Immature natural killer cell (primary cell): ENCODE results near the gene IRF2BP2. TPM values are rescaled to one million over a fixed set of nuclear protein-coding genes. Genes with fewer than 3 reads are reported as not detected.

ENCODE experiments used
- DNase-seq, 3 donors: peaks; one replicate each; pipeline ENCODE4 v3.0.0; 2022; ENCODE audit warnings: mixed read lengths in 1 of 3
- H3K27ac Mint-ChIP-seq, 6 donors: one replicate each; pipeline ENCODE4 v1.8.0; 2020; ENCODE audit warnings: mixed read lengths in 6 of 6, mild to moderate bottlenecking in 5 of 6, inconsistent platforms in 4 of 6, moderate library complexity in 3 of 6
- H3K27me3 Mint-ChIP-seq, 3 donors: one replicate each; pipeline ENCODE4 v1.8.0; 2020 to 2021; ENCODE audit warnings: low read depth in 3 of 3, mild to moderate bottlenecking in 3 of 3, mixed read lengths in 3 of 3, moderate library complexity in 3 of 3, inconsistent platforms in 1 of 3
- H3K36me3 Mint-ChIP-seq, 3 donors: one replicate each; pipeline ENCODE4 v1.8.0; 2020; ENCODE audit warnings: mixed read lengths in 3 of 3, inconsistent platforms in 2 of 3, mild to moderate bottlenecking in 2 of 3
- H3K4me1 Mint-ChIP-seq, 2 donors: one replicate each; pipeline ENCODE4 v1.8.0; 2020; ENCODE audit warnings: inconsistent platforms in 2 of 2, mild to moderate bottlenecking in 2 of 2, mixed read lengths in 2 of 2, moderate library complexity in 1 of 2
- H3K4me3 Mint-ChIP-seq, 5 donors: one replicate each; pipeline ENCODE4 v1.8.0; 2020; ENCODE audit warnings: mild to moderate bottlenecking in 5 of 5, mixed read lengths in 5 of 5, inconsistent platforms in 3 of 5, moderate library complexity in 3 of 5
- H3K9me3 Mint-ChIP-seq, 6 donors: one replicate each; pipeline ENCODE4 v1.8.0; 2020; ENCODE audit warnings: mild to moderate bottlenecking in 6 of 6, mixed read lengths in 6 of 6, inconsistent platforms in 4 of 6, moderate library complexity in 3 of 6
- polyA plus RNA-seq, 3 donors: library from polyadenylated mRNA; unstranded; fragments of 300-500 nt; fragmentation: Illumina TruSeq; gene quantifications; one replicate each; pipeline ENCODE4 v1.2.3, GENCODE V29; 2021

The IRF2BP2 gene
- polyA plus RNA-seq, 3 donors from 2014 or later = 19.1 to 28.2 (median 26.4) TPM

DNA sequence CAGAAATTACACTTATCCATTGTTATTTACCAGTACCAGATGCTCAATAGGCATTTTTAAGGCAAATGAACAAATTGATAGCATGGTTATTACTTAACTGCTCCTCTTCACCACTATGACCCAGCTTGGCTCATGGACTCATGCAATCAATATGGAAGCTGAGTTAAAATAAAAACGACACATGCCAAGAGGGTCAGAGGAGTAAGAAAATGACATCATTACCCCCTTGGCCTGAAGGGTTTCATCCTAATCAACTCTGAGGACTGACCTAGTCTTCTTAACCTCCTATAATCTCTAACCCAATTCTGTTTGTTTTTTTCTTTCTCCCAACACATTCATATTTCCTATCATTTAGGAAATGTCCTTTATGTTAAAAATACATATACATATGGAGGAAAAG is 41.6 kb downstream of the IRF2BP2 start:
- Mint-ChIP-seq H3K27me3 (no peaks in the 10 kb centered on the region), H3K36me3 (no peaks in the 10 kb centered on the region), H3K4me3 (no peak overlapping the region), H3K27ac (no peak overlapping the region), H3K4me1 (no peaks in the 10 kb centered on the region), H3K9me3 (peaks cover 0 to 2% (median 0%) of the 10 kb centered on the region in 6 donors)
- DNase-seq = no peak

DNA sequence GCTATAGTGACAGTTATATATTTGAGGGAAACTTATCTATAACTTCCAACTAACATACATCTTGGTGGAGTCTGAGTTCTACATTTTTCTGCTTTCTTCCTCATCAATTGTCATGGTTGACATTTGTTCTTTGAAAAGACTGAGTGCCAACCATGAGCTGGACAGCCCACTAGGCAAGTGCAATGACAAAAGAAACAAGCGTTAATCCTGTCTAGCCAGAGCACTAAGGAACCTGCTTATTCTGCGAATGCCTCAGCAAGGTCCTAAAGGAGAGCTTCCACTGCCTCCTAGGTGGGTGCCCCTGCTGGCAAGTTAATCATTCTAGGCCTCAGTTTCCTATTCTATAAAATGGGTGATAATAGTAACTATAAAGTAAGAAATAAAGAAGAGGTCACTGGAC is 44.8 kb downstream of the IRF2BP2 start:
- no peak overlapping the region for H3K27ac Mint-ChIP-seq
- no peak overlapping the region for H3K4me3 Mint-ChIP-seq
- H3K36me3 Mint-ChIP-seq = no peaks in the 10 kb centered on the region
- DNase-seq = no peak
- H3K9me3 Mint-ChIP-seq = peaks cover 0 to 2% (median 0%) of the 10 kb centered on the region in 6 donors
- H3K27me3 Mint-ChIP-seq = no peaks in the 10 kb centered on the region
- no peaks in the 10 kb centered on the region for H3K4me1 Mint-ChIP-seq

DNA sequence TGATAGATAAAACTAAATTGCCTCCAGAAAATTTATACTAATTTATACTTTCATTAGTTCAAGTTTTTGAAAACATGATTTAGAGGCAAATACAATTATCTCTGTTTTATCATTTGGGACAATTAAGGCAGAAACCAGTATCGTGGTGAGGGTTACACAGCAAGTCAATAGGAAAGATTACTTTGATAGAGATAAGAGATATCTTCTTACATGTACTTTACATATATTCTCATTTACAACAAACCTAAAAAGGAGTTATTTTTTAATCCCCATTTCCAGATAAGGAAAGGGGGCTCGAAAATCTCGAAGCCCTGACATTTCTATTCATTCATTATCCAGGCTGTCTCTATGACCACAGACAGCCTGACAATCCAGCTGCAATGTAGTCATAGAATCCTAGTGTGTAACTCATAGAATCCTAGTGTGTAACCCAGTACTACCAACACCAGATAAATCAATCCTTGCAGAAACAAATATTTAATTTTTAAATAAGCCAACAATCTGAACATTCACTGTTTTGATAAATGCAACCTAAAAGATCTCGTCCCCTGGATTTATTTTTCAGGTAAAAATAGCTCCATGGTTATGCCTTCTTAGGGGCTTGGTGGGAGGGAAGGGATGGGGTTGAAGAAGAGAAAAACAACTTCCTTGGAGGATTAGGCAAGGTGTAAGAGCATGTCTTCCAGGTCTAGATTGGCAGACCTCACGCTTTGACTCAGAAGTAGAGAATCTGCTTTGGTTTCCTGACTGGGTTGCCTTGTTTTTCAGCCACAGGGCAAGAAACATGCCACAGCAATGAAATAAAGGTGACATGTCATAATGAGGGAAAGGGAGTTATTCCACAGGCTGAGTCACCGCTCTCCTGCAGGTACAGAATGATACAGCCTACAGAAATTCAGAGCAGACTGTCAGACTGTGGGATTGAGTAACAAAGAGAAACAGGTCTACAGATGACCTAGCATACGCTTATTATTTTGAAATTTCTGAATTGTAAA is 45.6 kb downstream of the IRF2BP2 start:
- Mint-ChIP-seq H3K9me3 (peaks cover 0 to 2% (median 0%) of the 10 kb centered on the region in 6 donors), H3K4me1 (no peaks in the 10 kb centered on the region), H3K27me3 (no peaks in the 10 kb centered on the region), H3K27ac (no peak overlapping the region), H3K36me3 (no peaks in the 10 kb centered on the region), H3K4me3 (no peak overlapping the region)
- DNase-seq = no peak

DNA sequence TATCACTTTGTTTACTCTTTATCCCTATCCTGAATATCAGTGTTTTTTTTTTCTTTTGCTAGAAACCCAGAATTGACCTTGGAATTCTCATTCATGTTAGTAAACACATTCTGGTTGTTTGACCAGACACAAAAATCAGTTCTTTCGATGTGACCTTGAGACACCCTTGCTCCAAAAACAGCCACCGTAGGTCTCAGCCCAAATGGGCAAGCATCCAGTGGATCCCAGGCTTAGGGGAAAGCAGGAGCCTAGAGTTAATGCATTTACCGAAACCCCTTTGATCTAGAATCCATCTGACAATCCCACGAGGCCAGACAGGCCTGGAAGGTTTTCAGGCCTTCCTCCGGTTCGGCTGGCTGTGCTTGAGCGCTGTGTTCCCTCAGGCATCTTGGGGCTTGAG is 47.6 kb downstream of the IRF2BP2 start:
- H3K27ac Mint-ChIP-seq = no peak overlapping the region
- H3K27me3 Mint-ChIP-seq = no peaks in the 10 kb centered on the region
- no peaks in the 10 kb centered on the region for H3K4me1 Mint-ChIP-seq
- no peak for DNase-seq
- no peak overlapping the region for H3K4me3 Mint-ChIP-seq
- peaks cover 0 to 2% (median 0%) of the 10 kb centered on the region in 6 donors for H3K9me3 Mint-ChIP-seq
- H3K36me3 Mint-ChIP-seq = no peaks in the 10 kb centered on the region

DNA sequence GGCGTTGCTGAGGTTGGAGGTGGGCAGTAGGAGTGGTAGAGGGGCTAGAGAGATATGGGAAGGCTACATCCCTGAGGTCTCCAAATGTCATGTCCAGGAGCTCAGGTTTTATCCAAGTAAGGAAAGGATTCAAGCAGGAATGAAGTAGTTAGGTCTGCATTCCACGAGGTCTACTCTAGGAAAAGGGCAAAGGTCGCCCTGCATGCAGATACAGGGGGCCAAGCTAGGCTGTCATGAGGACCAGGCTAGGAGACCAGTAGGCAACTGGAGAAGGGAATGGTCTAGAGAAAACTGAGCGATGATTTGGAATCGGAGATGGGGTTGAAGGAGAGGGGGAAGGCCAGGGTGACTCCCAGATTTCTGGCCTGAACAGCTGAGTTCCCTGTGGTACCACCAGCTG is 48.7 kb downstream of the IRF2BP2 start:
- H3K4me3 Mint-ChIP-seq = no peak overlapping the region
- H3K4me1 Mint-ChIP-seq = no peaks in the 10 kb centered on the region
- H3K27me3 Mint-ChIP-seq = no peaks in the 10 kb centered on the region
- H3K36me3 Mint-ChIP-seq = no peaks in the 10 kb centered on the region
- H3K27ac Mint-ChIP-seq = no peak overlapping the region
- no peaks in the 10 kb centered on the region for H3K9me3 Mint-ChIP-seq
- no peak for DNase-seq

DNA sequence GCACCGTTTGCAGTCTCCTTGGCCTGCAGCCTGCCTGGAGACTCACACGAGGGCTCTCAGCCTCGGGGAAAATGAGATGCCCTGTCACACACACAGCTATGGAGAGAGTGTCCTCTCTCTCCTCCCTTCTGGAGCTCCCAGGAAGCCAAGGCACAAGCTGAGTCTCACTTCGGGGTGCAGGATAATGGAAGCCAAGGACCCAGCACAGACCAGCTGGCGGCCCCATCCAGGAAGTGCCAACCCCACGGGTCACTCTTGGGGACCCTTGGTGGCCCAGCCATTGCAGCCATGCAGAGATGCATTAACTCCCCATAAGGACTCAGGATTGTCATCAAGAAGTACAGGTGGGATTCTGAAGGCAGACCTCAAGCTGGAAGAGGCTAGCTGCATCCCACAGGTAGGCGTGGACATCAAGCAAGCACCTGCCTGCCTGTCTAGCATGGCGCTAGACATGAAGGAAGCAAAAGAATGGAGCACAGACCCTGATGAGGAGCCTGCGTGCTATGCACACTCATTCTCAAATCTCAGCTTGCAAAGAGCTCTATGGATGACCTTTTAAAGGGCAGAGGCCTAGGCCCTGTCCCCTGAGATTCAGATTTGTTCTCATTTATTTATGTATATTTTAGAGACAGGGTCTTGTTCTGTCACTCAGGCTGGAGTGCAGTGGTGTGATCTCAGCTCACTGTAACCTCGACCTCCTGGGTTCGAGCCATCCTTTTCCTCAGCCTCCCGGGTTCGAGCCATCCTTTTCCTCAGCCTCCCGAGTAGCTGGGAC is 49.9 kb downstream of the IRF2BP2 start:
- H3K9me3 Mint-ChIP-seq = no peaks in the 10 kb centered on the region
- no peak for DNase-seq
- H3K36me3 Mint-ChIP-seq = no peaks in the 10 kb centered on the region
- no peak overlapping the region for H3K4me3 Mint-ChIP-seq
- H3K27ac Mint-ChIP-seq = no peak overlapping the region
- no peaks in the 10 kb centered on the region for H3K4me1 Mint-ChIP-seq
- no peaks in the 10 kb centered on the region for H3K27me3 Mint-ChIP-seq

DNA sequence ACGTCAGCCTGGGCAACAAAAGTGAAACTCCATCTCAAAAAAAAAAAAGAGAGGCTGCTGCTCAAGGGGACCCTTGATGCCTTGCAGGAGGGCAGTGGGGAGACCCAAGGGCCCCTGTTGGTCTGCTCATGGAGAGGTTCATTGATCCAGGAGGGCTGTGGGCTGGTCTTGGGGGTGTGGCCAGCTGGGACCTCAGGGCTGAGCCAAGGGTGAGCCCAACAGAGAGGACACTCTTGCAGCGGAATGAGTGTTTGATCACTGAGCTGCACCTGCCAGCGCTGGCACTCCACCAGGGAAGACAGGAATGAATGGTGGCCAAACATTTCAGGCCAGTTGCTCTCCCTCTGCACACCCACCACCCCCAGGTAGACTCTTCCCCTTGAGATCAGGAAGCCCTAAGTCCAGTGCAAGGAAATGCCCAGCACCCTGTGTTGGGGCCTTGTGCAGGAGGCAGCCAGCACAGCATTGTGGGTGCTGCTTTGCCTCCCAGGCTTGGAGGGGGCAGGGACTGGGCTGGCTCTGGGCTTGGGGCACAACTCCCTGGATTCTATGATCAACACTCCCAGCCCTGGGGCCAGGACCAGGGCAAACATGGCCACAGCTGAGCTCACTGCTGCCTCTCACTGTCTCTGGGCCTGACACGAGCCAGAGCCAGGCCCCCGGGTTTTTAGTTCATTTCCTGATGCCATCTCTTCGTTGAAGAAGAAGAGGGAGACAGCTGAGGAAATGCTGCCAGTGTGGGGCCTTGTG is 50.7 kb downstream of the IRF2BP2 start:
- no peaks in the 10 kb centered on the region for H3K4me1 Mint-ChIP-seq
- no peak for DNase-seq
- no peaks in the 10 kb centered on the region for H3K36me3 Mint-ChIP-seq
- H3K27me3 Mint-ChIP-seq = peaks cover 0 to 1% (median 0%) of the 10 kb centered on the region in 3 donors
- H3K4me3 Mint-ChIP-seq = no peak overlapping the region
- no peak overlapping the region for H3K27ac Mint-ChIP-seq
- H3K9me3 Mint-ChIP-seq = no peaks in the 10 kb centered on the region

DNA sequence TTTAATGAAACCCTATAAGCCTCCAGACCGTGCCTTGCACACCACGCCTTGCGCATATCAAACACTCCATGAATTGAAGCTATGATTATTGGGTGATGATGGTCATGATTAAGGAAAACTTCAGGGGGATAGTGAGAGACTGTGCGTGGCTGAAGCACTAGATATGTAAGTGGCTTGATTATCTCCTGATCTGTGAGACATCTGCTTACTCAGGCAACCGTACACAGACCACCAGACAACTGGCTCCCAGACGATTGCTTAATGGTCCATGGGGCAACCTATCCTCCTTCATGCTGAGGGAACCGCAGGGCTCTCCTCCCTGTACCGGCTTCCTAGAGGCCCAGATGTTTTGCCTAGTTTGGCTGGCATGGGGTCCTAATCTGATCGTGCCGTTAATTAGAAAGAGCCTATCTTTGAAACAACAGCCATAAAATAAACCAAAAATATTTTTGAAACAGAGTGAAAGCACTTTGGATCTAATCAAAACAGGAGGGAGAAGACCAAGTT is 51.6 kb downstream of the IRF2BP2 start:
- Mint-ChIP-seq H3K4me1 (no peaks in the 10 kb centered on the region), H3K27ac (no peak overlapping the region), H3K4me3 (no peak overlapping the region), H3K27me3 (peaks cover 0 to 2% (median 0%) of the 10 kb centered on the region in 3 donors), H3K9me3 (no peaks in the 10 kb centered on the region), H3K36me3 (no peaks in the 10 kb centered on the region)
- no peak for DNase-seq

DNA sequence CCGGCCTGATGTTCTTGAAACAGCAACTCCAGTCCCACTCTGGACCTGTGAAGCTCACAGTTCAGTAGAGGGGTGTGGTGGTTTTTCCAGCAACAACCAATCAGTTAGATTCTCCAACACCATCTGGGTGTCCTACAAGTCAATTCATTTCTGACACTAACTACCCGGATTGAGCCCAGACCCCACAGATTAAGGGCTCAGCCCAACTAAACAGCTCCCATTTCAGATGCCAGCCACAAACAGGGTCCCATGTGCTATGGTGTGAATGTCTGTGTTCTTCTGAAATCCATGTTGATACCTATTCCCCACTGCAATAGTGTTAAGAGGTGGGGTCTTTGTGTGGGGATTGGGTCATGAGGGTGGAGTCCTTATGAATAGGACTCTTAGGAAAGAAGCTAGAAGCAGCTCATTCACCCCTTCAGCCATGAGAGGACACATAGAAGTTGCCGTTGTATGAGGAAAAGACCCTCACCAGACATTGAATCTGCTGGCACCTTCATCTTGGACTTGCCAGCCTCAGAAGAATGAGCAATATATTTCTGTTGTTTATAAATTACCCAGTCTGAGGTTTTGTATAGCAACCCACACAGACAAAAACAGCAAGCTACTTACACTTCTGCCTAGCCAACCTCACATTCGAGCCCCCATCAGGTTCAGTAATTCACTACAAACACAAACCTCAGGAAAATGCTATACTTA is 53.6 kb downstream of the IRF2BP2 start:
- DNase-seq = no peak
- peaks cover 0 to 2% (median 0%) of the 10 kb centered on the region in 3 donors for H3K27me3 Mint-ChIP-seq
- H3K4me1 Mint-ChIP-seq = no peaks in the 10 kb centered on the region
- no peak overlapping the region for H3K4me3 Mint-ChIP-seq
- no peaks in the 10 kb centered on the region for H3K36me3 Mint-ChIP-seq
- H3K27ac Mint-ChIP-seq = no peak overlapping the region
- no peaks in the 10 kb centered on the region for H3K9me3 Mint-ChIP-seq

DNA sequence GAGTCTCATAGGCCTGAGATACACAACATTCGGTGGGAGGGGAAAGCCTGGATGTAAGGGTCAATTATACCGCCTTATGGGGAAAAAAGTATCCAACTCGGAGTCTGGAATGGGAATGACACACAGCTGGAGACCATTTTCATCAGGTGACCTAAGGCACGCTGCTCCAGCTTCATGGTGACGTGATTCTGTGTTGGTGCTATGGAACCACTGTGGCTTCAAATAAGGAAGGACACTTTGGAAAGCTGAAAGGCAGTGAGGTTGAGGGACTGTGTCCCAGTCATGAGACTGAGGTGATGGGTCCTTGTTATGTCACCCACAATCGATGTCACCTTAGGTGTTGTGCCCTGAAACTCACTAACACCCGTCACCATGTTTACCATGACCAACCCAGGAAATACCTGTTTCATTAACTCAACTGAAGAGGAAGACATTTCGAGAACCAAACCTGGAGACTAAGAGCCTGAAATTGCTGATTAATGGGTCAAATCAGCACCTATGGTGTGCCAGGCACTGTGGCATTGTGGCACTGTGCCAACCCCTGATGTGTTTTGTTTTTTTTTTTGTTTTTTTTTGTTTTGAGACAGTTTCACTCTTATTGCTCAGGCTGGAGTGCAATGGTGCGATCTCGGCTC is 54.5 kb downstream of the IRF2BP2 start:
- Mint-ChIP-seq H3K36me3 (no peaks in the 10 kb centered on the region), H3K9me3 (no peaks in the 10 kb centered on the region), H3K27ac (no peak overlapping the region), H3K27me3 (peaks cover 0 to 2% (median 0%) of the 10 kb centered on the region in 3 donors), H3K4me1 (no peaks in the 10 kb centered on the region), H3K4me3 (no peak overlapping the region)
- DNase-seq = no peak

DNA sequence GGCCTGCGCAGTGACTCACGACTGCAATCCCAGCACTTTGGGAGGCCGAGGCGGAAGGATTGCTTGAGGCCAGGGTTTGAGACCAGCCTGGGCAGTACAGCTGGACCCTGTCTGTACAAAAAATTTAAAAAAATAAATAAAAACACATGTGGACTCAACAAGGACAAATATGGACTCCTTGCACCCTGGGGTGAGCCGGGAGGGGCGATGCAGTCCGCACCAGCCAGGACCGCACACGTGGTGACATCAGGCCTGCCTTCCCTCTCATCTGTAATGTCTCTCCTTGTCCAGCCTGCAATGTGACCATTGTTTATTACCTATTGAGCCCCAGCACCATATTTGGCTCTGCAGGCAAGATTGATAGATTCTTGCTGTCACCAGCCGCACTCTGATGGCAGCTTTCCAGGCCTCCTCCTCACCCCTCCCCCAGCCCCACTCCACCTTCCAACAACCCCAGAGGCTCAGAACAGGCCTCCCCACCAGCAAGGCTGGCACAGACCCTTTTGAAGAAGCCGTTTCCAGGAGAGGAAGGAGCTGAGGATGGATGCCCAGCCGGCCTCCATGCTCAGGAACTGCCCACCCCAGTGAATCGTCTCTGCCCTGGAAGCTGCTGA is 55.2 kb downstream of the IRF2BP2 start:
- Mint-ChIP-seq H3K36me3 (no peaks in the 10 kb centered on the region), H3K9me3 (no peaks in the 10 kb centered on the region), H3K27me3 (peaks cover 0 to 2% (median 0%) of the 10 kb centered on the region in 3 donors), H3K27ac (no peak overlapping the region), H3K4me1 (no peaks in the 10 kb centered on the region), H3K4me3 (no peak overlapping the region)
- DNase-seq = no peak
